ENCODE results near the gene TBC1D8.
"Not testable (repeated sequence)": the region's sequence is repeated elsewhere in the genome, so short reads cannot be mapped to it uniquely, and the experiment has no call there.

- TF ChIP-seq ZNF8 (CRISPR knock-in tag; IDR thresholded peaks at IDR 0.05); PATZ1 (CRISPR knock-in tag; IDR thresholded peaks at IDR 0.05; ENCODE audit: borderline replicate concordance); ARNTL (CRISPR knock-in tag; IDR thresholded peaks at IDR 0.05; ENCODE audit: borderline replicate concordance, low read depth); TCF4 (CRISPR knock-in tag; IDR thresholded peaks at IDR 0.05; ENCODE audit: borderline replicate concordance): not testable (repeated sequence)
Measured at GRCh38 chr2:101167532-101167931, 16.4 kb upstream of the TBC1D8 start.

All from SK-N-SH treated with all-trans-retinoic acid at 6 μM for 48 hours (cell line).